H9 (cell line): Measurements from ENCODE around the gene TIGD2. TPM values are rescaled to one million over a fixed set of nuclear protein-coding genes. Genes with fewer than 3 reads are reported as not detected.
"Not testable (repeated sequence)": the region's sequence is repeated elsewhere in the genome, so short reads cannot be mapped to it uniquely, and the experiment has no call there.

Experiments
- DNase-seq: peaks from one replicate; pipeline ENCODE4 v3.0.0-alpha.2; 2017
- H2AFZ ChIP-seq: one replicate; pipeline ENCODE4 v1.6.1; 2013; ENCODE audit warnings: mild to moderate bottlenecking, low read length, control low read depth, moderate library complexity
- H2AK5ac ChIP-seq: 2 replicates; pipeline ENCODE4 v1.6.1; 2013; ENCODE audit warnings: low read length, control low read depth, mixed read lengths; ENCODE audit not compliant: insufficient read length
- H2BK120ac ChIP-seq: one replicate; pipeline ENCODE4 v1.6.1; 2013; ENCODE audit warnings: low read depth, mild to moderate bottlenecking, low read length, control low read depth, inconsistent platforms; ENCODE audit not compliant: poor library complexity, severe bottlenecking
- H2BK12ac ChIP-seq: 2 replicates; pipeline ENCODE4 v1.6.1; 2013; ENCODE audit warnings: low read length, control low read depth, mixed read lengths, low read depth; ENCODE audit not compliant: insufficient read length
- H2BK15ac ChIP-seq: 2 replicates; pipeline ENCODE4 v1.6.1; 2013; ENCODE audit warnings: low read depth, low read length, control low read depth
- H2BK20ac ChIP-seq: one replicate; pipeline ENCODE4 v1.6.1; 2013; ENCODE audit warnings: low read depth, mild to moderate bottlenecking, low read length, control low read depth, inconsistent platforms; ENCODE audit not compliant: poor library complexity, severe bottlenecking
- H2BK5ac ChIP-seq: 2 replicates; pipeline ENCODE4 v1.6.1; 2013; ENCODE audit warnings: low read length, control low read depth, mixed read lengths; ENCODE audit not compliant: insufficient read length
- H3K14ac ChIP-seq: 2 replicates; pipeline ENCODE4 v1.6.1; 2013; ENCODE audit warnings: low read length, control low read depth; ENCODE audit not compliant: insufficient read depth
- H3K18ac ChIP-seq: 2 replicates; pipeline ENCODE4 v1.6.1; 2013; ENCODE audit warnings: low read depth, mild to moderate bottlenecking, mixed read lengths, low read length, control low read depth; ENCODE audit not compliant: insufficient read length
- H3K23ac ChIP-seq: 2 replicates; pipeline ENCODE4 v1.6.1; 2013; ENCODE audit warnings: low read length, control low read depth, mixed read lengths, low read depth; ENCODE audit not compliant: insufficient read length
- H3K23me2 ChIP-seq: 2 replicates; pipeline ENCODE4 v1.6.1; 2013; ENCODE audit warnings: low read depth, mild to moderate bottlenecking, mixed read lengths, low read length, control low read depth; ENCODE audit not compliant: insufficient read length, poor library complexity, severe bottlenecking
- H3K27ac ChIP-seq: 2 replicates; pipeline ENCODE4 v1.5.1; 2013; ENCODE audit warnings: low read length, control low read depth, mixed read lengths, low read depth; ENCODE audit not compliant: insufficient read length
- H3K27me3 ChIP-seq: 2 replicates; pipeline ENCODE4 v1.6.1; 2013; ENCODE audit warnings: low read length, control low read depth, inconsistent platforms; ENCODE audit not compliant: insufficient read depth
- H3K4ac ChIP-seq: 2 replicates; pipeline ENCODE4 v1.6.1; 2013; ENCODE audit warnings: low read depth, mild to moderate bottlenecking, control low read depth, inconsistent platforms, low read length, moderate library complexity
- H3K4me1 ChIP-seq: 2 replicates; pipeline ENCODE4 v1.6.1; 2013; ENCODE audit warnings: low read length, control low read depth, inconsistent platforms; ENCODE audit not compliant: insufficient read depth
- H3K4me2 ChIP-seq: 2 replicates; pipeline ENCODE4 v1.6.1; 2013; ENCODE audit warnings: low read length, control low read depth, mixed read lengths; ENCODE audit not compliant: insufficient read length, insufficient read depth
- H3K56ac ChIP-seq: 2 replicates; pipeline ENCODE4 v1.6.1; 2013; ENCODE audit warnings: low read depth, mild to moderate bottlenecking, mixed read lengths, low read length, control low read depth; ENCODE audit not compliant: insufficient read length
- H3K79me1 ChIP-seq: 2 replicates; pipeline ENCODE4 v1.6.1; 2013; ENCODE audit warnings: low read depth, mild to moderate bottlenecking, moderate library complexity, low read length, control low read depth, inconsistent platforms; ENCODE audit not compliant: insufficient read depth, poor library complexity, severe bottlenecking
- H3K79me2 ChIP-seq: 2 replicates; pipeline ENCODE4 v1.6.1; 2013; ENCODE audit warnings: low read length, control low read depth, inconsistent platforms; ENCODE audit not compliant: insufficient read depth
- H3K9ac ChIP-seq: 2 replicates; pipeline ENCODE4 v1.6.1; 2013; ENCODE audit warnings: low read length, control low read depth, mixed read lengths; ENCODE audit not compliant: insufficient read length; ENCODE audit errors: extremely low read depth
- H3K9me3 ChIP-seq: one replicate; pipeline ENCODE4 v1.6.1; 2013; ENCODE audit warnings: low read depth, low read length, inconsistent platforms; ENCODE audit not compliant: control insufficient read depth
- H3T11ph ChIP-seq: one replicate; pipeline ENCODE4 v1.6.1; 2013; ENCODE audit warnings: mild to moderate bottlenecking, low read length, control low read depth, inconsistent platforms
- H4K20me1 ChIP-seq: one replicate; pipeline ENCODE4 v1.6.1; 2013; ENCODE audit not compliant: control insufficient read depth, insufficient read length, insufficient read depth
- H4K5ac ChIP-seq: 2 replicates; pipeline ENCODE4 v1.6.1; 2013; ENCODE audit warnings: low read depth, mild to moderate bottlenecking, mixed read lengths, low read length, control low read depth; ENCODE audit not compliant: insufficient read length
- H4K8ac ChIP-seq: replicated peaks from 2 replicates; pipeline ENCODE4 v1.6.1; 2013; ENCODE audit warnings: low read length, control low read depth, mixed read lengths, low read depth; ENCODE audit not compliant: insufficient read length
- H4K91ac ChIP-seq: 2 replicates; pipeline ENCODE4 v1.6.1; 2013; ENCODE audit warnings: low read depth, mild to moderate bottlenecking, moderate library complexity, mixed read lengths, low read length, control low read depth; ENCODE audit not compliant: insufficient read length
- H3K27ac Mint-ChIP-seq, 3 experiments: 2 replicates in 2 of 3; 3 replicates in 1 of 3; pipeline ENCODE4 v1.8.0; 2020 to 2021; ENCODE audit warnings: mixed read lengths in 3 of 3, mild to moderate bottlenecking in 1 of 3, moderate library complexity in 1 of 3
- H3K27me3 Mint-ChIP-seq: 2 replicates; pipeline ENCODE4 v1.8.0; 2021; ENCODE audit warnings: low read depth, mild to moderate bottlenecking, moderate library complexity, mixed read lengths
- H3K36me3 Mint-ChIP-seq, 3 experiments: 2 replicates in 2 of 3; 3 replicates in 1 of 3; pipeline ENCODE4 v1.8.0; 2020 to 2021; ENCODE audit warnings: low read depth in 3 of 3, mixed read lengths in 3 of 3; ENCODE audit not compliant: insufficient read depth in 1 of 3
- H3K4me1 Mint-ChIP-seq, 2 experiments: 2 replicates each; pipeline ENCODE4 v1.8.0; 2020; ENCODE audit warnings: mixed read lengths in 2 of 2
- H3K4me3 Mint-ChIP-seq, 2 experiments: 2 replicates in 1 of 2; 3 replicates in 1 of 2; pipeline ENCODE4 v1.8.0; 2020 to 2021; ENCODE audit warnings: mild to moderate bottlenecking in 2 of 2, mixed read lengths in 2 of 2, moderate library complexity in 1 of 2
- H3K9me3 Mint-ChIP-seq, 2 experiments: 2 replicates in 1 of 2; 3 replicates in 1 of 2; pipeline ENCODE4 v1.8.0; 2020; ENCODE audit warnings: mild to moderate bottlenecking in 2 of 2, mixed read lengths in 2 of 2, moderate library complexity in 1 of 2
- WGBS: extraction: QIAGEN DNeasy Blood & Tissue Kit; methylation state at CpG from one replicate; pipeline ENCODE4 v1.1.7; 2013; ENCODE audit warnings: missing lambda C conversion rate, low lambda C conversion rate, mixed read lengths; ENCODE audit not compliant: insufficient read length; ENCODE audit errors: extremely low coverage; 5-methylcytosine and 5-hydroxymethylcytosine counted together
- total RNA-seq: library from RNA; stranded (reverse); gene quantifications from 2 replicates; pipeline ENCODE4 v1.2.1, GENCODE V29; 2021
- TF ChIP-seq, protein P1 (sequence below): fragments of 200-600 bp; sonication (generic); conservative IDR thresholded peaks from 3 replicates; pipeline ENCODE4 v1.8.0; 2021; ENCODE audit warnings: antibody characterized with exemption, mild to moderate bottlenecking

Gene TIGD2
- total RNA-seq, 1 experiment from 2014 or later: 10.4 TPM

DNA sequence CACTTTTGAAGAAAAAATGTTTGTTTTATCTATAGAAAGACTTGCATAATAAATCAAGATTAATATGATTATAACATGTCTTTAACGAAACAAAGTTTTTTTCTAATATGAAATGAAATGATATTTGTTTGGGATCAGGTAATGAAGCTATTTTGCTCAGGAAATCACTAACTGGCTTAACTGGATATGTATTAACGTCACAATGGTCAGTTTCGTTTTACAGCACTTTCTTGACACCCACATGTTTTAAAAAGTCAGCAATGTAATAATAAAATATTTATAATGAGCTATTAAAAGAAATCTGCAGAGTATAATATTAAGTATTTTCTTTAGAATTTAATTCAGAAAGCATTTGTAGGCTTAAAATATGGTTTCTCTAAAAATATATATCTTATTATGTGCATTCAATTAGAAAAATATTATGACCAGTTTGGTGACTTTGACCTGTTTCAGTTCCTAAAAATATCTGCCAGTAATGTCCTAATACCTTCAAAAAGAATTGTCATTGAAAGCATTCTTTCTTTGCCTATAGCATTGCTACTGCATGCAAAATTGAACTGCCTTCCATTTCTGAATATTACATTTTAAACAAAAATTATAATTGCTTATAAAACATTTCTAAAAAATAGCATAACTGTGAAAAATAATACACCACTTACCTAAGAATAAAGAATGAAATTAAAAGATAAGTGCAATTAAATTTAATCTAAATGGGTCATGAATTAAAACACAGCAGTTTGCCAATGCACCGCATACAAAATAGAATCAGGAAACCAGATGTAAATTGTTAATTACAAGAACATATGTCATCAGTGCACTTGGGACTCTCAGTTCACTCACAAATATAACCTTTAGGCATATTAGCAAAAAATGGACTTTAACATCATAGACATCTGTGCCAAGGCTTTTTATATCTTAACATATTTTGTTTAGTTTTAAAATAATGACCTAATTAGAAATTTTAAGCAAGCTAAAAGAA is 31.6 kb downstream of the TIGD2 start:
- Histone ChIP-seq H2BK20ac (no peak overlapping the region), H2AK5ac (no peak overlapping the region), H4K8ac (no peak overlapping the region), H3K27me3 (no peaks in the 10 kb centered on the region), H3K4me2 (no peak overlapping the region), H3K56ac (no peak overlapping the region), H3K4ac (no peak overlapping the region), H3K23ac (no peak overlapping the region), H3K79me1 (no peaks in the 10 kb centered on the region), H2BK12ac (no peak overlapping the region), H2BK120ac (no peak overlapping the region), H3K23me2 (no peaks in the 10 kb centered on the region), H3K14ac (no peak overlapping the region), H3K27ac (no peak overlapping the region), H3K9ac (no peak overlapping the region), H3K18ac (no peak overlapping the region), H3K9me3 (no peaks in the 10 kb centered on the region), H4K5ac (no peak overlapping the region), H2AFZ (no peak overlapping the region), H2BK5ac (no peak overlapping the region), H4K20me1 (no peaks in the 10 kb centered on the region), H3K4me1 (no peaks in the 10 kb centered on the region), H2BK15ac (no peak overlapping the region), H3T11ph (no peak overlapping the region), H4K91ac (no peak overlapping the region), H3K79me2 (no peaks in the 10 kb centered on the region)
- Mint-ChIP-seq H3K27me3 (no peaks in the 10 kb centered on the region), H3K4me1 (peaks cover 0 to 3% of the 10 kb centered on the region in 2 experiments; a peak in 2 of 4 replicates), H3K27ac (no peak overlapping the region), H3K9me3 (peaks cover 10% of the 10 kb centered on the region in 2 experiments; a peak in 4 of 5 replicates), H3K36me3 (peaks cover 0 to 14% (median 0%) of the 10 kb centered on the region in 3 experiments; a peak in 2 of 7 replicates), H3K4me3 (no peak overlapping the region)
- TF ChIP-seq, protein P1, sequence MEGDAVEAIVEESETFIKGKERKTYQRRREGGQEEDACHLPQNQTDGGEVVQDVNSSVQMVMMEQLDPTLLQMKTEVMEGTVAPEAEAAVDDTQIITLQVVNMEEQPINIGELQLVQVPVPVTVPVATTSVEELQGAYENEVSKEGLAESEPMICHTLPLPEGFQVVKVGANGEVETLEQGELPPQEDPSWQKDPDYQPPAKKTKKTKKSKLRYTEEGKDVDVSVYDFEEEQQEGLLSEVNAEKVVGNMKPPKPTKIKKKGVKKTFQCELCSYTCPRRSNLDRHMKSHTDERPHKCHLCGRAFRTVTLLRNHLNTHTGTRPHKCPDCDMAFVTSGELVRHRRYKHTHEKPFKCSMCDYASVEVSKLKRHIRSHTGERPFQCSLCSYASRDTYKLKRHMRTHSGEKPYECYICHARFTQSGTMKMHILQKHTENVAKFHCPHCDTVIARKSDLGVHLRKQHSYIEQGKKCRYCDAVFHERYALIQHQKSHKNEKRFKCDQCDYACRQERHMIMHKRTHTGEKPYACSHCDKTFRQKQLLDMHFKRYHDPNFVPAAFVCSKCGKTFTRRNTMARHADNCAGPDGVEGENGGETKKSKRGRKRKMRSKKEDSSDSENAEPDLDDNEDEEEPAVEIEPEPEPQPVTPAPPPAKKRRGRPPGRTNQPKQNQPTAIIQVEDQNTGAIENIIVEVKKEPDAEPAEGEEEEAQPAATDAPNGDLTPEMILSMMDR: no peak
- DNase-seq: no peak
- WGBS: no CpG with 5 or more reads among the region's 4 CpGs

DNA sequence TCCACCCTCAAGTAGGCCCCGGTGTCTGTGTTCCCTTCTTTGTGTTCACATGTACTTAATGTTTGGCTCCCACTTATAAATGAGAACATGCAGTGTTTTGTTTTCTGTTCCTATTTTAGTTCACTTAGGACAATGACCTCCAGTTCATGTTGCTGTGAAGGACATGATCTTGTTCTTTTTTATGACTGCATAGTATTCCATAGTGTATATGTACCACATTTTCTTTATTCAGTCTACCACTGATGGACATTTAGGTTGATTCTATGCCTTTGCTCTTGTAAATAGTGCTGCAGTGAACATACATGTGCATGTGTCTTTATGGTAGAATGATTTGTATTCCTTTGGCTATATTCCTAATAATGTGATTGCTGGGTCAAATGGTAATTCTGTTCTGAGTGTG is 33.3 kb downstream of the TIGD2 start:
- not testable (repeated sequence) for H3K27ac Mint-ChIP-seq, H3K4ac ChIP-seq, H2BK5ac ChIP-seq, H3K18ac ChIP-seq, H3K27me3 ChIP-seq, H2AK5ac ChIP-seq, H3K4me1 Mint-ChIP-seq, H3K79me1 ChIP-seq, H4K8ac ChIP-seq, H3T11ph ChIP-seq, DNase-seq, H3K14ac ChIP-seq, H3K27me3 Mint-ChIP-seq, H2AFZ ChIP-seq, H2BK12ac ChIP-seq, H3K23ac ChIP-seq, H4K91ac ChIP-seq, H3K4me2 ChIP-seq, H3K9me3 ChIP-seq, H3K9ac ChIP-seq, H4K5ac ChIP-seq, H3K56ac ChIP-seq, H4K20me1 ChIP-seq, H2BK20ac ChIP-seq, H3K4me3 Mint-ChIP-seq, H2BK15ac ChIP-seq, H2BK120ac ChIP-seq, H3K4me1 ChIP-seq, H3K23me2 ChIP-seq, H3K79me2 ChIP-seq, H3K27ac ChIP-seq
- peaks cover 10% of the 10 kb centered on the region in 2 experiments; a peak in 4 of 5 replicates for H3K9me3 Mint-ChIP-seq
- peaks cover 0 to 22% (median 4%) of the 10 kb centered on the region in 3 experiments; a peak in 3 of 7 replicates for H3K36me3 Mint-ChIP-seq
- no CpG with 5 or more reads among the region's 1 CpG for WGBS
